Activated CD8-positive, alpha-beta T cell treated with anti-CD3 and anti-CD28 coated beads, Interleukin-2, amount 10 ng/mL, durations not matched to agents 7 days and 5 days (primary cell): Measurements from ENCODE around the gene PANK3. TPM values are rescaled to one million over a fixed set of nuclear protein-coding genes. Genes with fewer than 3 reads are reported as not detected.
A peak's percentile ranks its signal among the peaks of the same experiment; 100 is the strongest.
"Not testable (repeated sequence)": the region's sequence is repeated elsewhere in the genome, so short reads cannot be mapped to it uniquely, and the experiment has no call there.

Source experiments
- ATAC-seq: fragments of 150-1000 bp; cut with Tn5 transposase; one replicate; pipeline ENCODE4 v1.10.0; 2021; ENCODE audit warnings: moderate library complexity
- CTCF ChIA-PET: fragments of 350-600 bp; sonication (Branson Sonifier 250); formaldehyde crosslinking; loops from one replicate; lab custom pipeline; 2021; ENCODE audit warnings: antibody characterized with exemption; lab: Charles Lee
- POLR2A ChIA-PET: fragments of 350-600 bp; sonication (Branson Sonifier 250); formaldehyde crosslinking; loops from one replicate; lab custom pipeline; 2021; ENCODE audit warnings: antibody characterized with exemption; lab: Charles Lee
- DNase-seq: peaks from one replicate; pipeline ENCODE4 v3.0.0-alpha.2; 2020
- H3K27ac Mint-ChIP-seq: one replicate; pipeline ENCODE4 v1.8.0; 2021; ENCODE audit warnings: mild to moderate bottlenecking, mixed read lengths
- H3K27me3 Mint-ChIP-seq: one replicate; pipeline ENCODE4 v1.8.0; 2021; ENCODE audit warnings: low read depth, mixed read lengths
- H3K36me3 Mint-ChIP-seq: one replicate; pipeline ENCODE4 v1.8.0; 2021; ENCODE audit warnings: low read depth, mixed read lengths
- H3K4me1 Mint-ChIP-seq: one replicate; pipeline ENCODE4 v1.8.0; 2021; ENCODE audit warnings: low read depth, mixed read lengths
- H3K4me3 Mint-ChIP-seq: one replicate; pipeline ENCODE4 v1.8.0; 2021; ENCODE audit warnings: mild to moderate bottlenecking, mixed read lengths
- H3K9me3 Mint-ChIP-seq: one replicate; pipeline ENCODE4 v1.8.0; 2022; ENCODE audit warnings: mixed read lengths; ENCODE audit not compliant: insufficient read depth
- total RNA-seq, 2 experiments: library from RNA; stranded (reverse); gene quantifications; one replicate each; pipeline ENCODE4 v1.2.3, GENCODE V29; 2021

PANK3 gene
- total RNA-seq, 2 experiments from 2014 or later, result 57.4 to 73.0 TPM

- POLR2A ChIA-PET, ATAC-seq, H3K36me3 Mint-ChIP-seq, H3K4me1 Mint-ChIP-seq, DNase-seq, CTCF ChIA-PET, H3K4me3 Mint-ChIP-seq, H3K27ac Mint-ChIP-seq, H3K9me3 Mint-ChIP-seq: not testable (repeated sequence)
- H3K27me3 Mint-ChIP-seq, result peaks cover 25% of the 10 kb centered on the region
Measured at GRCh38 chr5:168534351-168534750, 44.8 kb downstream of the PANK3 start.

- H3K27me3 Mint-ChIP-seq, result peaks cover 32% of the 10 kb centered on the region
- DNase-seq (no peak), ATAC-seq (no peak)
- peaks cover 7% of the 10 kb centered on the region for H3K4me1 Mint-ChIP-seq
- no peaks in the 10 kb centered on the region for H3K9me3 Mint-ChIP-seq
- H3K4me3 Mint-ChIP-seq, result no peak overlapping the region
- POLR2A ChIA-PET, result no interaction called here
- peaks cover 7% of the 10 kb centered on the region for H3K36me3 Mint-ChIP-seq
- CTCF ChIA-PET, result no interaction called here
- H3K27ac Mint-ChIP-seq, result no peak overlapping the region
Measured at GRCh38 chr5:168531987-168532864, 46.9 kb downstream of the PANK3 start.

GRCh38 chr5:168531191-168531590 lies 48.0 kb downstream of the PANK3 start:
- CTCF ChIA-PET, result no interaction called here
- H3K27ac Mint-ChIP-seq, result no peak overlapping the region

GRCh38 chr5:168530621-168531150 lies 48.5 kb downstream of the PANK3 start:
- H3K4me3 Mint-ChIP-seq, result no peak overlapping the region
- DNase-seq (no peak), ATAC-seq (no peak)
- ChIA-PET POLR2A (no interaction called here), CTCF (no interaction called here)
- H3K36me3 Mint-ChIP-seq, result peaks cover 7% of the 10 kb centered on the region
- peaks cover 32% of the 10 kb centered on the region for H3K27me3 Mint-ChIP-seq
- H3K27ac Mint-ChIP-seq, result no peak overlapping the region
- peaks cover 7% of the 10 kb centered on the region for H3K4me1 Mint-ChIP-seq
- H3K9me3 Mint-ChIP-seq, result no peaks in the 10 kb centered on the region

More at GRCh38 chr5:168531191-168531590, 48.0 kb downstream of the PANK3 start:
- DNase-seq, result no peak
- peaks cover 7% of the 10 kb centered on the region for H3K36me3 Mint-ChIP-seq
- ATAC-seq, result no peak
- H3K4me1 Mint-ChIP-seq, result peaks cover 7% of the 10 kb centered on the region
- no peak overlapping the region for H3K4me3 Mint-ChIP-seq
- POLR2A ChIA-PET, result no interaction called here
- peaks cover 32% of the 10 kb centered on the region for H3K27me3 Mint-ChIP-seq
- H3K9me3 Mint-ChIP-seq, result no peaks in the 10 kb centered on the region

- Mint-ChIP-seq H3K36me3 (peaks cover 8% of the 10 kb centered on the region), H3K4me1 (peaks cover 7% of the 10 kb centered on the region), H3K9me3 (no peaks in the 10 kb centered on the region), H3K4me3 (peak overlapping the region; percentile 28), H3K27ac (no peak overlapping the region), H3K27me3 (peaks cover 32% of the 10 kb centered on the region)
- no peak for DNase-seq
- CTCF ChIA-PET, result no interaction called here
- POLR2A ChIA-PET, result no interaction called here
- peak; percentile 38 for ATAC-seq
Measured at GRCh38 chr5:168529374-168530234, 49.6 kb downstream of the PANK3 start.

GRCh38 chr5:168528521-168529373 lies 50.4 kb downstream of the PANK3 start, which contains the start of gene FBLL1:
Gene FBLL1, plus strand, starts transcription at chr5:168529305. Its CDS starts 200 bp downstream, at chr5:168529505.
- Mint-ChIP-seq H3K9me3 (no peaks in the 10 kb centered on the region), H3K4me3 (peak within 1 kb of the TSS; percentile 56), H3K36me3 (peaks cover 9% of the 10 kb centered on the region), H3K27me3 (peaks cover 31% of the 10 kb centered on the region), H3K4me1 (peaks cover 7% of the 10 kb centered on the region), H3K27ac (no peak within 1 kb of the TSS)
- ATAC-seq, result peak; percentile 54
- ChIA-PET POLR2A (no interaction called here), CTCF (no interaction called here)
- DNase-seq, result peak; percentile 48

- CTCF ChIA-PET, result no interaction called here
- H3K36me3 Mint-ChIP-seq, result peaks cover 9% of the 10 kb centered on the region
- H3K27me3 Mint-ChIP-seq, result peaks cover 26% of the 10 kb centered on the region
- ATAC-seq (no peak), DNase-seq (no peak)
- no peaks in the 10 kb centered on the region for H3K9me3 Mint-ChIP-seq
- no peak overlapping the region for H3K27ac Mint-ChIP-seq
- POLR2A ChIA-PET, result no interaction called here
- no peak overlapping the region for H3K4me3 Mint-ChIP-seq
- H3K4me1 Mint-ChIP-seq, result peaks cover 7% of the 10 kb centered on the region
Measured at GRCh38 chr5:168527756-168528295, 51.3 kb downstream of the PANK3 start.

- Mint-ChIP-seq H3K9me3 (no peaks in the 10 kb centered on the region), H3K36me3 (peaks cover 17% of the 10 kb centered on the region), H3K27me3 (peaks cover 21% of the 10 kb centered on the region), H3K27ac (no peak overlapping the region), H3K4me1 (peaks cover 7% of the 10 kb centered on the region), H3K4me3 (no peak overlapping the region)
- ChIA-PET CTCF (no interaction called here), POLR2A (no interaction called here)
- DNase-seq (no peak), ATAC-seq (no peak)
Measured at GRCh38 chr5:168525856-168526255, 53.3 kb downstream of the PANK3 start.

GRCh38 chr5:168513861-168514428 lies 65.2 kb downstream of the PANK3 start:
- no peaks in the 10 kb centered on the region for H3K4me1 Mint-ChIP-seq
- no peaks in the 10 kb centered on the region for H3K27me3 Mint-ChIP-seq
- POLR2A ChIA-PET, result no interaction called here
- no peak overlapping the region for H3K4me3 Mint-ChIP-seq
- H3K9me3 Mint-ChIP-seq, result peaks cover 10% of the 10 kb centered on the region
- H3K27ac Mint-ChIP-seq, result no peak overlapping the region
- H3K36me3 Mint-ChIP-seq, result peaks cover 81% of the 10 kb centered on the region
- CTCF ChIA-PET, result no interaction called here
- DNase-seq (no peak), ATAC-seq (no peak)

- ChIA-PET CTCF (no interaction called here), POLR2A (no interaction called here)
- Mint-ChIP-seq H3K9me3 (no peaks in the 10 kb centered on the region), H3K27me3 (no peaks in the 10 kb centered on the region), H3K36me3 (peaks cover 49% of the 10 kb centered on the region), H3K4me1 (no peaks in the 10 kb centered on the region), H3K27ac (no peak overlapping the region), H3K4me3 (no peak overlapping the region)
- DNase-seq (no peak), ATAC-seq (no peak)
Measured at GRCh38 chr5:168502563-168503237, 76.5 kb downstream of the PANK3 start.
